ENCODE results near the gene SMCO3. TPM values are rescaled to one million over a fixed set of nuclear protein-coding genes. Genes with fewer than 3 reads are reported as not detected.

Gene SMCO3
- total and polyA plus RNA-seq, 2 of the 13 experiments (the other 11 are each of a cell fraction or from before 2014, with no cell fraction given), result 0.29 to 0.42 TPM

DNA sequence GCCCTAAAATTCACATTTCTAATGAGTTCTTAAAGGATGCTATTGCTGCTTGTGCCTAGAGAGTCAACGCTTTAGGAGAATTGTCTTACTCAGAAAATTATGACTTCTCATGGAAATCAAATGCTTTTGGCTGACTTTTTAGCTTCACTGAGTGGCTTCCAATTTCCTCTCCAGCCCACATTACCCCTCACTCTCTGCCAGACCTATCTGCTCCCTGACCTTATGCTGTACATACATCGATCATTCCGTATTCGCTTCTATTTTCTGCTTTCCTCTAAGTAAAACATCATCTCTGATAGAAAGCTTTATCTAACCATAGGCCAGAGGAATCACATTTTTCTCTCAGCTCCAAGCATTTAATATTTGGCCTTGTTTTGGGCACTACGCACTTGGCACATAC is 12.5 kb upstream of the SMCO3 start:
- POLR2A ChIA-PET, result no interaction called here
- BruUV-seq (replicated peaks), result no TSS peak
- in situ Hi-C loops (cut with HindIII; ENCODE audit: extremely low pct_ligation_motif_present, low pct_unique_long_range_greater_than_20kb), result no loop called here

DNA sequence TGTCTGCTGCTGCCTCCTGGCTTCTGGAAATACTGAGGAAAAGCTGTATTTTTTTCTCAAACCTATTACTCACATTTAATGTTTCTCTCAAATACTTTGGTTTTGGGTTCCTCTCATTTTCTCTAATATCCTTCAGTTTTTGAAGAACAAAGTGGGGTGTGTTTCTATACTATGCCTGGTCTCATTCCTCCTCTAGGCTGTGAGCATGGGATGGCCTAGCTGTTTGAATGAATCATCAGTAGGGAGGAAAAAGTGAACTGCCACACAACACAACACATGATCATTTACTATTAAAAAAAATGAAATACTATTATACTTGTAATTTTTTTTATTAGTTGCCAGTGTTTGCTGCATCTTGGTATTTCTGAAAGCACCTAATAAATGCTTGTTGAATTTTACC is 11.3 kb upstream of the SMCO3 start:
- Histone ChIP-seq H3K9ac (ENCODE audit: insufficient read depth, low read depth, low read length) (no peak overlapping the region), H3K4me3 (replicated peaks in 1 of 3; ENCODE audit: insufficient read depth in 1 of 3, low read depth in 2 of 3, low read length in 3 of 3) (no peak overlapping the region), H3K4me1 (ENCODE audit: insufficient read depth, low read length) (no peaks in the 10 kb centered on the region), H3K27me3 (ENCODE audit: control insufficient read depth in 1 of 2, insufficient read depth in 2 of 2, low read length in 2 of 2) (no peaks in the 10 kb centered on the region), H3K27ac (ENCODE audit: extremely low read length, insufficient read depth, low read length) (no peak overlapping the region), H3K36me3 (replicated peaks in 1 of 2; ENCODE audit: control insufficient read depth in 1 of 2, insufficient read depth in 2 of 2, low read length in 2 of 2) (no peaks in the 10 kb centered on the region), H4K20me1 (ENCODE audit: insufficient read depth, low read length) (no peaks in the 10 kb centered on the region), H3K9me3 (ENCODE audit: low read length) (no peaks in the 10 kb centered on the region), H2AFZ (ENCODE audit: low read length) (no peak overlapping the region), H3K79me2 (ENCODE audit: insufficient read depth, low read length) (no peaks in the 10 kb centered on the region), H3K4me2 (ENCODE audit: low read depth, low read length) (no peak overlapping the region)
- FAIRE-seq (no peak), ATAC-seq (no peak), DNase-seq (ENCODE audit: low spot score) (no peak)
- ChIA-PET POLR2A (no interaction called here), CTCF (ENCODE audit: low intra/inter-chr PET ratio, low total read pairs) (no interaction called here)
- intact Hi-C loops (cut with micrococcal nuclease; ENCODE audit: unreplicated experiment) (no loop called here), in situ Hi-C loops (cut with HindIII; ENCODE audit: extremely low pct_ligation_motif_present, low pct_unique_long_range_greater_than_20kb) (no loop called here)
- BruUV-seq (replicated peaks), result no TSS peak
- TF ChIP-seq, protein P1, sequence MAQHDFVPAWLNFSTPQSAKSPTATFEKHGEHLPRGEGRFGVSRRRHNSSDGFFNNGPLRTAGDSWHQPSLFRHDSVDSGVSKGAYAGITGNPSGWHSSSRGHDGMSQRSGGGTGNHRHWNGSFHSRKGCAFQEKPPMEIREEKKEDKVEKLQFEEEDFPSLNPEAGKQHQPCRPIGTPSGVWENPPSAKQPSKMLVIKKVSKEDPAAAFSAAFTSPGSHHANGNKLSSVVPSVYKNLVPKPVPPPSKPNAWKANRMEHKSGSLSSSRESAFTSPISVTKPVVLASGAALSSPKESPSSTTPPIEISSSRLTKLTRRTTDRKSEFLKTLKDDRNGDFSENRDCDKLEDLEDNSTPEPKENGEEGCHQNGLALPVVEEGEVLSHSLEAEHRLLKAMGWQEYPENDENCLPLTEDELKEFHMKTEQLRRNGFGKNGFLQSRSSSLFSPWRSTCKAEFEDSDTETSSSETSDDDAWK (CRISPR knock-in tag; IDR thresholded peaks at IDR 0.05), result no peak
- no peak for TF ChIP-seq TEAD3 (CRISPR knock-in tag; optimal IDR thresholded peaks at IDR 0.05; ENCODE audit: borderline replicate concordance)
- TF ChIP-seq RORA (CRISPR knock-in tag; IDR thresholded peaks at IDR 0.05), result no peak
- TF ChIP-seq ZNF550 (CRISPR knock-in tag; IDR thresholded peaks at IDR 0.05; ENCODE audit: borderline replicate concordance), result no peak
- TF ChIP-seq PLRG1 (conservative IDR thresholded peaks at IDR 0.05), result no peak
- TF ChIP-seq, protein P2, sequence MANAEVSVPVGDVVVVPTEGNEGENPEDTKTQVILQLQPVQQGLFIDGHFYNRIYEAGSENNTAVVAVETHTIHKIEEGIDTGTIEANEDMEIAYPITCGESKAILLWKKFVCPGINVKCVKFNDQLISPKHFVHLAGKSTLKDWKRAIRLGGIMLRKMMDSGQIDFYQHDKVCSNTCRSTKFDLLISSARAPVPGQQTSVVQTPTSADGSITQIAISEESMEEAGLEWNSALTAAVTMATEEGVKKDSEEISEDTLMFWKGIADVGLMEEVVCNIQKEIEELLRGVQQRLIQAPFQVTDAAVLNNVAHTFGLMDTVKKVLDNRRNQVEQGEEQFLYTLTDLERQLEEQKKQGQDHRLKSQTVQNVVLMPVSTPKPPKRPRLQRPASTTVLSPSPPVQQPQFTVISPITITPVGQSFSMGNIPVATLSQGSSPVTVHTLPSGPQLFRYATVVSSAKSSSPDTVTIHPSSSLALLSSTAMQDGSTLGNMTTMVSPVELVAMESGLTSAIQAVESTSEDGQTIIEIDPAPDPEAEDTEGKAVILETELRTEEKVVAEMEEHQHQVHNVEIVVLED (CRISPR knock-in tag; IDR thresholded peaks at IDR 0.05; ENCODE audit: borderline replicate concordance), result no peak
- TF ChIP-seq RAD51 (IDR thresholded peaks at IDR 0.05; ENCODE audit: borderline replicate concordance), result no peak
- no peak for TF ChIP-seq ZNF335 (CRISPR knock-in tag; IDR thresholded peaks at IDR 0.05)
- no peak for TF ChIP-seq ZNF567 (CRISPR knock-in tag; IDR thresholded peaks at IDR 0.05; ENCODE audit: borderline replicate concordance)
- no peak for TF ChIP-seq ZNF547 (CRISPR knock-in tag; IDR thresholded peaks at IDR 0.05)
- TF ChIP-seq FOSL2 (CRISPR knock-in tag; IDR thresholded peaks at IDR 0.05), result no peak
- no peak for TF ChIP-seq ZMYM2 (CRISPR knock-in tag; IDR thresholded peaks at IDR 0.05)
- TF ChIP-seq ZSCAN9 (CRISPR knock-in tag; IDR thresholded peaks at IDR 0.05; ENCODE audit: borderline replicate concordance), result no peak

More for the DNA sequence above, 12.5 kb upstream of the SMCO3 start:
- no peaks in the 10 kb centered on the region for H3K79me2 ChIP-seq (ENCODE audit: insufficient read depth, low read length)
- H3K4me1 ChIP-seq (ENCODE audit: insufficient read depth, low read length), result peaks cover 9% of the 10 kb centered on the region
- no peak overlapping the region for H3K4me3 ChIP-seq (replicated peaks in 1 of 3; ENCODE audit: insufficient read depth in 1 of 3, low read depth in 2 of 3, low read length in 3 of 3)
- no peaks in the 10 kb centered on the region for H3K36me3 ChIP-seq (replicated peaks in 1 of 2; ENCODE audit: control insufficient read depth in 1 of 2, insufficient read depth in 2 of 2, low read length in 2 of 2)
- CTCF ChIA-PET (ENCODE audit: low intra/inter-chr PET ratio, low total read pairs), result no interaction called here
- 98% methylated on average over 5 of the region's 5 CpGs for WGBS (ENCODE audit: low lambda C conversion rate)
- H3K27me3 ChIP-seq (ENCODE audit: control insufficient read depth in 1 of 2, insufficient read depth in 2 of 2, low read length in 2 of 2), result no peaks in the 10 kb centered on the region
- H3K9me3 ChIP-seq (ENCODE audit: low read length), result no peaks in the 10 kb centered on the region
- FAIRE-seq (no peak), DNase-seq (ENCODE audit: low spot score) (no peak), ATAC-seq (no peak)
- intact Hi-C loops (cut with micrococcal nuclease; ENCODE audit: unreplicated experiment), result no loop called here
- H3K4me2 ChIP-seq (ENCODE audit: low read depth, low read length), result no peak overlapping the region
- H2AFZ ChIP-seq (ENCODE audit: low read length), result no peak overlapping the region
- H3K27ac ChIP-seq (ENCODE audit: extremely low read length, insufficient read depth, low read length), result no peak overlapping the region
- no peak overlapping the region for H3K9ac ChIP-seq (ENCODE audit: insufficient read depth, low read depth, low read length)
- H4K20me1 ChIP-seq (ENCODE audit: insufficient read depth, low read length), result no peaks in the 10 kb centered on the region
- no peak for TF ChIP-seq NFKBIZ (CRISPR knock-in tag; IDR thresholded peaks at IDR 0.05)
- TF ChIP-seq BRCA1 (CRISPR knock-in tag; IDR thresholded peaks at IDR 0.05), result no peak
- TF ChIP-seq MIER2 (CRISPR knock-in tag; IDR thresholded peaks at IDR 0.05), result no peak
- no peak for TF ChIP-seq ZNF773 (CRISPR knock-in tag; IDR thresholded peaks at IDR 0.05; ENCODE audit: borderline replicate concordance)
- no peak for TF ChIP-seq ZBTB34 (CRISPR knock-in tag; IDR thresholded peaks at IDR 0.05)
- TF ChIP-seq TCF12 (IDR thresholded peaks at IDR 0.05), result no peak
- TF ChIP-seq TCF12 (CRISPR knock-in tag; IDR thresholded peaks at IDR 0.05), result no peak
